GM04504 (cell line): Measurements from ENCODE around the gene ITGB3.
A peak's percentile ranks its signal among the peaks of the same experiment; 100 is the strongest.

Experiments used
- DNase-seq: peaks from one replicate; pipeline ENCODE4 v3.0.0-alpha.2; 2012; ENCODE audit warnings: low read depth

Gene ITGB3

DNA sequence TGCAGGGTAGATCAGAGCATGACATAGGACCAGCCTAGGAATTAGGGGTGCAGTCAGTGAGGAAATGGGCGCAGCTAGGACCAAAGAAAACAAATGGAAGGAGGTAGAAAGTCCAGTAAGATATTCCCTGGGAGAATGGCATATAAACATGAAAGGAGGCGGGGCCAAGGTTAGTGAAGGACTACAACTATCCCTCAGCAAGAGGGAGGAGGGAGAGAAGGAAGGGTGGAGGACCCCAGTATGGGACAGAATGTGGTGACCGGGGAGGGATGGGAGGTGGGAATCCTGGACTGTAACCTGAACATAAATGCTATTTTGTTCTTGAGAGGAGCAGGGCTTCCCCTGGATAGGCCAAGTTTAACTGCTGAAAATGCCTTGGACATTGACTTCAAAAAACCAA is 22.8 kb downstream of the ITGB3 start:
- no peak for DNase-seq

- DNase-seq: peak; percentile 88
These were observed 23.2 kb downstream of the ITGB3 start for GRCh38 chr17:47276868-47277267.

DNA sequence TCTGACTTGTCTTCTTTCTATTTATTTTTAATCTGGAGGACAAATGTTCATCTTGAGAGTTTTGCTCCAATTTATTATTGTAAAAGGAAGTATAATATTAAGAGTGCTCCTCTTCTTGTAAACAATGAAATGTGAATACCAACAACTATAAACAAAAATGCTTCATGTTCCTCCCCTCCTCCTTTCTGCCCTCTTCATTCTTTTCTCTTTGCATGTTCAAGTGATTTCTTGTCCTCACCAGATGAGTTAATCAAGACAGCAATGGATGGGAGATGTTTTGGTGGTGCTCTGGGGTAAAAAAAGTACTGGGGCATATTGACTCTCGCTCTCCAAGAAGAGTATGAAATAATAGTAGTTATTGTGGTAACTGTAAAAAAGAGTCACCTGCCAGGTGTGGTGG is 24.3 kb downstream of the ITGB3 start:
- DNase-seq: no peak

DNA sequence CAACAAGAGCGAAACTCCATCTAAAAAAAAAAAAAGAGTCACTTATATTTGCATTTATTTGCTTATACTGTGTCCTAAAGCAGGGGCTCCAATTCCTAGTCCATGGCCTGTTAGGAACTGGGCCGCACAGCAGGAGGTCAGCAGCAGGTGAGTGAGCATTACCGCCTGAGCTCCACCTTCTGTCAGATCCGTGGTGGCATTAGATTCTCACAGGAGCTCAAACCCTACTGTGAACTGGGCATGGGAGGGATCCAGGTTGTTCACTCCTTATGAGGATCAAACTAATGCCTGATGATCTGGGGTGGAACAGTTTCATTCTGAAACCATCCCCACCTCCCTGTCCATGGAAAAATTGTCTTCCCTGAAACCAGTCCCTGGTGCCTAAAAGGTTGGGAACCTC is 24.9 kb downstream of the ITGB3 start:
- no peak for DNase-seq

- peak; percentile 97 for DNase-seq
These were observed 25.6 kb downstream of the ITGB3 start for GRCh38 chr17:47279062-47279801.

GRCh38 chr17:47280072-47280811 is 26.6 kb downstream of the ITGB3 start:
- no peak for DNase-seq

DNA sequence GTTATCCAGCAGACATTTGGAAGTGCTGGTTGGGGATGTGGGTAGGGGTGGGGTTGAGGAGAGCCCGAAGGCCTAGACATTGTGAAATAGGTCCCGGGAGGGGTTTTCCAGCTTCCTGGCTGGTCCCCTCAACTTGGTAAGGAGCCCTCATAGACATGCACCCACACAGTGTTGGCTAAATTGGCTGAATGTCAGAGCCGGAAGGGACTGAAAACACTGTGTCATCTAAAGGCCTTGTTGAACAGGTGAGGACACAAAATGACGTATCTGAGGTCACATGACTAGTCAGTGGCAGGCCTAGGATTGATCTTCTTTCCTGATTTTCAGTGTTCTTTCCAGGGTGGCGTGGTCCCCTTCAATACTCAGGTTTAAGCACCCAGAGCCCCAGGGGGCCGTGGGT is 27.6 kb downstream of the ITGB3 start:
- no peak for DNase-seq

DNA sequence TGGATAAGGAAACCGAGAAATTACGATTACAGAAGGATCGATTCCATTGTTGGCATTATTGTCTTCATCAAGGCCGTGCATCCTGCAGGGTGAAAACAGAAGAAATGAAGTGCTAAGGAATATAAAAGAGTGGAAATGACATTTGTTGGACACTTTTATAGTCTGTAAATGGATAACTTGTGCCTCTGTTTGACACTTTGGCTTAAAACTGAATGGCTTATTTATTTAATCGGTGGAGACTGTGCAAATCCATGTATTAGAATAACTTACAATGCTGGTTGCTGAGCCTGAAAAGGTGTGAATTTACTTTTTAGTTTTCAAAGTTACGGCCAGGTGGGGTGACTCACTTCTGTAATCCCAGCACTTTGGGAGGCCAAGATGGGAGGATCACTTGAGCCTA is 31.4 kb downstream of the ITGB3 start:
- DNase-seq: no peak

GRCh38 chr17:47286198-47286914 is 32.7 kb downstream of the ITGB3 start:
- DNase-seq: no peak

- DNase-seq: no peak
These were observed 33.4 kb downstream of the ITGB3 start for GRCh38 chr17:47287068-47287467.

DNA sequence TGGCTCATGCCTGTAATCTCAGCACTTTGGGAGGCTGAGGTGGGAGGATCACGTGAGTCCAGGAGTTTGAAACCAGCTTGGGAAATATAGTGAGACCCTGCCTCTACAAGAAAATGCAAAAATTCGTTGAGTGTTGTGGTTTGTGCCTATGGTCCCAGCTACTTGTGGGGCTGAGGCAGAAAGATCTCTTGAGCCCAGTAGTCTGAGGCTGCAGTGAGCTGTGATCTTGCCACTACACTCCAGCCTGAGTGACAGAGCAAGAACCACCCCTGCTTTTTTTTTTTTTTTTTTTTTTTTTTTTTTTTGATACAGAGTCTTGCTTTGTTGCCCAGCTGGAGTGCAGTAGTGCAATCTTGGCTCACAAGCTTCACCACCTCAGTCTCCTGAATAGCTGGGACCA is 34.0 kb downstream of the ITGB3 start:
- no peak for DNase-seq

DNA sequence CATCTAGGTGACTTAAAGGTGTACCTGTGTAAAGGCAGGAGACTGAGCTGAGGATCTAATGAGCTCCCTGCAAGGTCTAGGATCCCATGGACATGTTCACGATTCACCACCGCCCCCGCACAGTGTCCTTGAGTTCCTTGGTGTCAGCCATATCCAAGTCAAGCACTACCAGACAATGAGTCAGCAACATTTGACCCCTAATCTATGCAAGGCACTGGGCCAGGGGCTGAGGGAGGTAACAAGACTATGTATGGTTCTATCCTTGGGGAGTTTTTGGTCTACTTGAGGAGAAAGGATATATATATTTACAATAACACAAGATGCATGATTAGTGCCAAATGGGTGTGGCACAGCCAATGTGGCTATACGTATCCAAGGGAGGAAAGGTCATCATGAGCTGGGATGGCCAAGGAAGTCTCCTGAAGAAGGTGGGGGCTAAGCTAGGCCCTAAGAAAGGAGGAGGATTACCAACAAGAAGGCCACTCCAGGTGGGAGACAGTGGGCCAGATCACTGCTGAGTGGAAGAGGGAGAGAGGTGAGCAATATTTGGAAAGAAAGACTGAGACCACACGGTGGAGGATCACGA is 35.0 kb downstream of the ITGB3 start:
- DNase-seq: no peak

DNA sequence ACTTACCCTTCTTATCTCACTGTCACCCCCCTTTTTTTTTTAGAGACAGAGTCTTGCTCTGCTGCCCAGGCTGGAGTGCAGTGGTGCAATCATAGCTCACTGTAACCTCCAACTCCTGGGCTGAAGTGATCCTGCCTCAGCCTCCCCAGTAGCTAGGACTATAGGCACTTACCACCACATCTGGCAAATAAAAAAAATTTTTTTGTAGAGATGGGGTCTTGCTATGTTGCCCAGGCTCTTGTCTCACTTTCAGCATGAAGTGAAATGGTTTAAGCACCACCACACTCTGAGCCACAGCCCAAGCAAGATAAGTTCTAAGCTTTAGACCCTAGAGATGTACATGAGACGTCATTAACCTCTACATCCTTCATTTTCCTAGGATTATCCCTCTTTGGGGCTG is 35.7 kb downstream of the ITGB3 start:
- no peak for DNase-seq

DNA sequence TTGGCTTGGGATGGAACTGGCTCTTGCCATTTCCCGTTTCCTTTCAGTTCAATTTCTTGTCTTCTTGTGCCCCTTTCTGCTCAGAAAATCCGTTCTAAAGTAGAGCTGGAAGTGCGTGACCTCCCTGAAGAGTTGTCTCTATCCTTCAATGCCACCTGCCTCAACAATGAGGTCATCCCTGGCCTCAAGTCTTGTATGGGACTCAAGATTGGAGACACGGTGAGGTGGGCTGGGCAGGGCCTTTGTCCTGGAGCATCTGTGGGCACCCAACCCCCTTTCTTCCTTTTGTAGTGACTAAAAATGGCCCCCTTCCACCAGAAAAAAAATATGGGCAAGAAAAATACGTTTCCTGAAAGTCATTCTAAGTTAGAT is 37.2 kb downstream of the ITGB3 start:
- DNase-seq: no peak

DNA sequence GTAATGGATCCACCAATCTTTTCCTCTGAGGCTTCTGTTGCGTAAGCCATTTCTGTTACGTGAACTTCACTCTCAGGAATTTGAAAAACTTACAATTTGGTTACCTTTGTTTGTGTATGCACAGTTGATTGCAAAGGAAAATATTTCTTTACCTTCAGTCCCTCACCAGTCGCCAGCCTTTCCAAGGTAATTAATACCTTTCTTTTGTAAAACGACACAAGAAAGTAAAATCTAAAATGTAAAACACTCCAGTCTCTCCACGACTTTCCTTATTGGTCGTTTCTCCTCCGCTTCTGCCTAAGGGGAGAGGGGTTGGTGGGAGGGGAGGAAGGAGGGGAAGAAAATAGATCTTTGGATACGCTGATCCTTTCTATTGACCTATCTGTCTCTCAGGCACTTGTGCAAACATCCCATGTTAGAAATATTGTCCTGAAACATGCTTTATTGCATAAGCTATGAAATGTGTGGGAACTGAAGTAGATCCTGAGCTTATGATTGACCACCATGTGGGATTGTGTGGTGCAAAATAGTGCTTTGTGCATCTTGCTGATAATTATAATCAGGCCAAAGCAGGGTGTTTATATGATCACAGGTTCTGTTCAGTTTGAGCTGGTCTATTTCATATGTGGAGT is 37.7 kb downstream of the ITGB3 start:
- no peak for DNase-seq

DNA sequence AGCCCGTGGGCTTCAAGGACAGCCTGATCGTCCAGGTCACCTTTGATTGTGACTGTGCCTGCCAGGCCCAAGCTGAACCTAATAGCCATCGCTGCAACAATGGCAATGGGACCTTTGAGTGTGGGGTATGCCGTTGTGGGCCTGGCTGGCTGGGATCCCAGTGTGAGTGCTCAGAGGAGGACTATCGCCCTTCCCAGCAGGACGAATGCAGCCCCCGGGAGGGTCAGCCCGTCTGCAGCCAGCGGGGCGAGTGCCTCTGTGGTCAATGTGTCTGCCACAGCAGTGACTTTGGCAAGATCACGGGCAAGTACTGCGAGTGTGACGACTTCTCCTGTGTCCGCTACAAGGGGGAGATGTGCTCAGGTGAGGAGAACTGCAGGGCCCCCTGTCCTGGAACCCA is 38.6 kb downstream of the ITGB3 start:
- no peak for DNase-seq

DNA sequence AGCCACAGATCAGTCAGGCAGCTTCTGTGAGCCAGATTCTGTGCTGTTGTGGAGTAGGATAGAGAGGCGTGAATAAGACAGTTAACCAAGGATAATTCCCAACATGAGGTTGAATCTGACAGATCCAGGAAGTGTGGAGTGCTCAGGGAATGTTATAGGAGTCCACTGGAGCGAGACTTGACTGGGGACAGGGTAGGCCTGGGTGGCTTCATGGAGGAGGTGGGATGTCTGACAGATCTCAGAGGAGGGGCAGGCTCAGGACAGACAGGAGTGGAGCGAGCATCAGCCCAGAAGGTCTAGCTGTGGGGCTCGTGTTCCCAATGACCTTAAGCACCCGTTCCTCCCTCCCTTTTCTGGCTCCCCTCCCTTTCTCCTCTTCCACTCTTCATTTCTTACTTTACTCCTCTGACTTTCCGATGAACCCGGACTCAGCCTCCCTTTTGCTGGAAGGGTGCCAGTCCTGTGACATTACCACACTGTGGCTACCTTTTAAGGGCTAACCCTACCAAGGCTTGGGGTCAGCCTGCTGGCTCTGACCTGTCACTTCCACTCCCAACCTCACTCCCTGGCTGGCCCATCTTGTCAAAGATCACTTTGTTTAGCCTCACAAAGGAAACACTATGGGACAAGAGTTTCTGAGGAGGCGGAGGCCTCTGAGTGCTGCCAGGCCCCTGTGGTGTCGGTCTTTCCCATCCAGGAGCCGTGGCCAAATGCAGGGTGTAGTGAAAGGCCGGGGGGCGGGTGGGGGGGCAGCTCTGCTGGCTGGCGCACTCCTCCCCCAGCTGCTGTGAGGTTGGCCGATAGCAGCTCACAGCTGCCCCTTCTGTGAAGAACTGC is 41.6 kb downstream of the ITGB3 start:
- DNase-seq: no peak

DNA sequence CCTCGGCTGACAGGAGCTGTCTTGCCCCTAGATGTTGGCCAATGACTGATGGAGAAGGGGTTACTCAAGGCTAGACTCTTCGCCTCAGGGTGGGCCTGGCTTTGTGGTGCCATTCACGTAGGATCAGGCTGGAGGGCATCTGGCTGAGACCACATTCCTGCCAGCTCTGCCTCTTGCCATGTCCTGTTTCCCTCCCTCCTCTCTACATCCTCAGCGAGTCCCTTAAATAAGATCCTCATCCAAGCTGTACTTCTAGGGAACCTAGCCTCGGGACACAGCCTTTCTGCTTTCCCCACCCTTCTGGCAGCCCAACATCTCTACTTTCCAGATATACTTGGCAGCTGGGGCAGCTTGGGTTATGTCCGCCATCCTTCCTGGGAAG is 42.2 kb downstream of the ITGB3 start:
- no peak for DNase-seq

DNA sequence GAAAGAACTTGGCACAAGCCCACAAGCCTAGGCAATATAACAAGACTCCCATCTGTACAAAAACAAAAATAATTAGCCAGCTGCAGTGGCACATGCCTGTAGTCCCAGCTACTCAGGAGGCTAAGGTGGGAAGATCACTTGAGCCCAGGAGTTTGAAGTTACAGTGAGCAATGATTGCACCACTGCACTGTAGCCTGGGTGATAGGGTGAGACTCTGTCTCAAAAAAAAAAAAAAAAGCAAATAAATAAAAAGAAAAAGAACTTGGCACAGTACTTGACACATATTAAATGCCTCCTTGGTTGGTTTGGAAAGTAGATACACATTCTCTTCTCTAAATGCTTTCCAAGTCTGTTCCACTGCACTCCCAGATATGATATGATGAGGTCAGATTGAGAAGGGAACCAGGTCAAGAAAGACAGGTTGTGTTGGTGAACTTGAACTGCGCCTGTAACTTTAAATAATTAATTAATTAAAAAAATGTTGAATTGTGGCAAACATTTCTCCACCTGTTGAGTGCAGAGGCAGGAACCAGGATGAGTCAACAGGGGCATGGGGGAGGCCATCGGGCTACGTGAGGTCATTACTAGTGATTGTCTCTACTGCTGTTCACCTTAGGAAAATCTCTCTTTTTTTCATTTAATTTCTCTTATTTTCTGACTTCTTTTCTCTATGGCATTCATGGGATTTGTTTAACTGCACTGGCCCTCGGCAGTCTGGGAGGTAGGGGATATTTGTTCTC is 44.2 kb downstream of the ITGB3 start:
- no peak for DNase-seq

GRCh38 chr17:47298712-47299111 is 45.1 kb downstream of the ITGB3 start:
- DNase-seq: no peak
